Measurements from ENCODE around the gene C15orf39. TPM values are rescaled to one million over a fixed set of nuclear protein-coding genes. Genes with fewer than 3 reads are reported as not detected.

C15orf39 gene
- total and polyA plus RNA-seq, 2 experiments from 2014 or later, result 13.4 to 54.1 TPM

- TF ChIP-seq REST (IDR thresholded peaks at IDR 0.05; ENCODE audit: unreplicated experiment) (no peak), NANOG (IDR thresholded peaks at IDR 0.05; ENCODE audit: borderline replicate concordance) (no peak), ZNF331 (CRISPR knock-in tag; IDR thresholded peaks at IDR 0.05; ENCODE audit: low read depth) (no peak), CTCF (conservative IDR thresholded peaks at IDR 0.05; ENCODE audit: low read depth in 2 of 2) (no peak)
These were observed 31.5 kb upstream of the C15orf39 start (continued) for GRCh38 chr15:75170203-75170602.

DNA sequence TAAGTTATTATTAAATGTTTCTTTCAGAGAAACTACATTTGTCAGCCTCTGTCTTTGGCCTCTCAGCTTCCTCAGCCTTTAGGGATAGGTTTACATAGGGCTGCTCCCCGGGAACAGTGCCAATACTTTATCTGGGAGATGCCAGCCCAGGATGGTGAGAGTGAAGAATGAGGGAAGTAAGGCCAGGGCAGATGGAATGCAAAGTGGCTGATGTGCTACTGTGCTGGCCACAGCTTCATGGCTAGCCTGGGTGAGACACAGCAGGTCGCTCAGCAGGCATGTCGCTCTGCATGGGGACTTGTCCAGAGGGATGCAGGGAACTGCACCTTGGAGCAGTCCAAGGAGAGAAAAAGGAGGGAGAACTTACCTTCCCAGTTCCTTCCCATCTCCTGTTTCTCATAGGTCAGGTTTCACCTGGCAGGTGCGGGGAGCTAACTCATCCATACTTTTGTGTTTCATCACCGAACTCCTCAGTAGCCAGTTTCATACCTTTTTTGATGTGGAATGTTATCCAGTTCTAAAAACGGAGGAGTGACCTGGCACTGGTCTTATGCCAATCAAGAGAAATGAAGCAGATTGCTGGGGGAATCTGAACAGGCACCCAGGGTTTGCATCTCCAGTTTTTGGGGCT, 30.9 kb upstream of the C15orf39 start:
- no peak overlapping the region for H2AFZ ChIP-seq
- H3F3A ChIP-seq (replicated peaks; ENCODE audit: low read depth), result no peaks in the 10 kb centered on the region
- H3K4me3 ChIP-seq, result no peak overlapping the region
- Mint-ChIP-seq H3K4me3 (no peak overlapping the region), H3K27ac (no peak overlapping the region), H3K4me1 (peaks cover 4% of the 10 kb centered on the region), H3K36me3 (ENCODE audit: low read depth) (peaks cover 11% of the 10 kb centered on the region; the same call in 2 of the 3 replicates), H3K27me3 (ENCODE audit: insufficient read depth, low read depth, poor library complexity) (peaks cover 7% of the 10 kb centered on the region), H3K9me3 (peaks cover 15% of the 10 kb centered on the region)
- H3K79me2 ChIP-seq (replicated peaks; ENCODE audit: insufficient read depth), result no peaks in the 10 kb centered on the region
- no peaks in the 10 kb centered on the region for H3K27me3 ChIP-seq (ENCODE audit: insufficient read depth)
- no peak overlapping the region for H3K27ac ChIP-seq (ENCODE audit: low read depth)
- peaks cover 1% of the 10 kb centered on the region; the same call in 1 of the 2 replicates for H3K36me3 ChIP-seq (ENCODE audit: insufficient read depth)
- no peaks in the 10 kb centered on the region for H3K4me1 ChIP-seq (ENCODE audit: insufficient read depth)
- H3K4me2 ChIP-seq, result no peak overlapping the region
- no peaks in the 10 kb centered on the region for H3K9me2 ChIP-seq (ENCODE audit: insufficient read depth)
- H4K20me1 ChIP-seq (replicated peaks; ENCODE audit: insufficient read depth), result no peaks in the 10 kb centered on the region
- ATAC-seq (no peak), DNase-seq (ENCODE audit: low spot score) (no peak)
- no peak for TF ChIP-seq ZNF114 (CRISPR knock-in tag; IDR thresholded peaks at IDR 0.05)
- no peak for TF ChIP-seq POLR2AphosphoS5 (IDR thresholded peaks at IDR 0.05; ENCODE audit: low read depth)
- TF ChIP-seq EZH2phosphoT487 (IDR thresholded peaks at IDR 0.05; ENCODE audit: unreplicated experiment), result no peak
- TF ChIP-seq JUNB (IDR thresholded peaks at IDR 0.05; ENCODE audit: unreplicated experiment), result no peak
- no peak for TF ChIP-seq NANOG (IDR thresholded peaks at IDR 0.05; ENCODE audit: borderline replicate concordance)
- TF ChIP-seq, protein P1, sequence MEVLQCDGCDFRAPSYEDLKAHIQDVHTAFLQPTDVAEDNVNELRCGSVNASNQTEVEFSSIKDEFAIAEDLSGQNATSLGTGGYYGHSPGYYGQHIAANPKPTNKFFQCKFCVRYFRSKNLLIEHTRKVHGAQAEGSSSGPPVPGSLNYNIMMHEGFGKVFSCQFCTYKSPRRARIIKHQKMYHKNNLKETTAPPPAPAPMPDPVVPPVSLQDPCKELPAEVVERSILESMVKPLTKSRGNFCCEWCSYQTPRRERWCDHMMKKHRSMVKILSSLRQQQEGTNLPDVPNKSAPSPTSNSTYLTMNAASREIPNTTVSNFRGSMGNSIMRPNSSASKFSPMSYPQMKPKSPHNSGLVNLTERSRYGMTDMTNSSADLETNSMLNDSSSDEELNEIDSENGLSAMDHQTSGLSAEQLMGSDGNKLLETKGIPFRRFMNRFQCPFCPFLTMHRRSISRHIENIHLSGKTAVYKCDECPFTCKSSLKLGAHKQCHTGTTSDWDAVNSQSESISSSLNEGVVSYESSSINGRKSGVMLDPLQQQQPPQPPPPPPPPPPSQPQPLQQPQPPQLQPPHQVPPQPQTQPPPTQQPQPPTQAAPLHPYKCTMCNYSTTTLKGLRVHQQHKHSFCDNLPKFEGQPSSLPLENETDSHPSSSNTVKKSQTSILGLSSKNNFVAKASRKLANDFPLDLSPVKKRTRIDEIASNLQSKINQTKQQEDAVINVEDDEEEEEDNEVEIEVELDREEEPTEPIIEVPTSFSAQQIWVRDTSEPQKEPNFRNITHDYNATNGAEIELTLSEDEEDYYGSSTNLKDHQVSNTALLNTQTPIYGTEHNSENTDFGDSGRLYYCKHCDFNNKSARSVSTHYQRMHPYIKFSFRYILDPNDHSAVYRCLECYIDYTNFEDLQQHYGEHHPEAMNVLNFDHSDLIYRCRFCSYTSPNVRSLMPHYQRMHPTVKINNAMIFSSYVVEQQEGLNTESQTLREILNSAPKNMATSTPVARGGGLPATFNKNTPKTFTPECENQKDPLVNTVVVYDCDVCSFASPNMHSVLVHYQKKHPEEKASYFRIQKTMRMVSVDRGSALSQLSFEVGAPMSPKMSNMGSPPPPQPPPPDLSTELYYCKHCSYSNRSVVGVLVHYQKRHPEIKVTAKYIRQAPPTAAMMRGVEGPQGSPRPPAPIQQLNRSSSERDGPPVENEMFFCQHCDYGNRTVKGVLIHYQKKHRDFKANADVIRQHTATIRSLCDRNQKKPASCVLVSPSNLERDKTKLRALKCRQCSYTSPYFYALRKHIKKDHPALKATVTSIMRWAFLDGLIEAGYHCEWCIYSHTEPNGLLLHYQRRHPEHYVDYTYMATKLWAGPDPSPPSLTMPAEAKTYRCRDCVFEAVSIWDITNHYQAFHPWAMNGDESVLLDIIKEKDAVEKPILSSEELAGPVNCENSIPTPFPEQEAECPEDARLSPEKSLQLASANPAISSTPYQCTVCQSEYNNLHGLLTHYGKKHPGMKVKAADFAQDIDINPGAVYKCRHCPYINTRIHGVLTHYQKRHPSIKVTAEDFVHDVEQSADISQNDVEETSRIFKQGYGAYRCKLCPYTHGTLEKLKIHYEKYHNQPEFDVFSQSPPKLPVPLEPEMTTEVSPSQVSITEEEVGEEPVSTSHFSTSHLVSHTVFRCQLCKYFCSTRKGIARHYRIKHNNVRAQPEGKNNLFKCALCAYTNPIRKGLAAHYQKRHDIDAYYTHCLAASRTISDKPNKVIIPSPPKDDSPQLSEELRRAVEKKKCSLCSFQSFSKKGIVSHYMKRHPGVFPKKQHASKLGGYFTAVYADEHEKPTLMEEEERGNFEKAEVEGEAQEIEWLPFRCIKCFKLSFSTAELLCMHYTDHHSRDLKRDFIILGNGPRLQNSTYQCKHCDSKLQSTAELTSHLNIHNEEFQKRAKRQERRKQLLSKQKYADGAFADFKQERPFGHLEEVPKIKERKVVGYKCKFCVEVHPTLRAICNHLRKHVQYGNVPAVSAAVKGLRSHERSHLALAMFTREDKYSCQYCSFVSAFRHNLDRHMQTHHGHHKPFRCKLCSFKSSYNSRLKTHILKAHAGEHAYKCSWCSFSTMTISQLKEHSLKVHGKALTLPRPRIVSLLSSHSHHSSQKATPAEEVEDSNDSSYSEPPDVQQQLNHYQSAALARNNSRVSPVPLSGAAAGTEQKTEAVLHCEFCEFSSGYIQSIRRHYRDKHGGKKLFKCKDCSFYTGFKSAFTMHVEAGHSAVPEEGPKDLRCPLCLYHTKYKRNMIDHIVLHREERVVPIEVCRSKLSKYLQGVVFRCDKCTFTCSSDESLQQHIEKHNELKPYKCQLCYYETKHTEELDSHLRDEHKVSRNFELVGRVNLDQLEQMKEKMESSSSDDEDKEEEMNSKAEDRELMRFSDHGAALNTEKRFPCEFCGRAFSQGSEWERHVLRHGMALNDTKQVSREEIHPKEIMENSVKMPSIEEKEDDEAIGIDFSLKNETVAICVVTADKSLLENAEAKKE (CRISPR knock-in tag; IDR thresholded peaks at IDR 0.05), result no peak
- no peak for TF ChIP-seq REST (IDR thresholded peaks at IDR 0.05; ENCODE audit: unreplicated experiment)
- no peak for TF ChIP-seq ZNF331 (CRISPR knock-in tag; IDR thresholded peaks at IDR 0.05; ENCODE audit: low read depth)

Data from GM23338 (cell line).